SU-DHL-6 (cell line): ENCODE data around the gene TMEM260.

Source experiments
- CTCF ChIP-seq: fragments of 200-600 bp; sonication (generic); IDR thresholded peaks from one replicate; pipeline ENCODE4 v1.5.1; 2017; ENCODE audit warnings: antibody characterized with exemption, mild to moderate bottlenecking, low read length, moderate library complexity; ENCODE audit not compliant: insufficient read depth, poor library complexity, severe bottlenecking
- EZH2phosphoT487 ChIP-seq: fragments of 200-600 bp; sonication (generic), shearing (Covaris generic); conservative IDR thresholded peaks from 2 replicates; pipeline ENCODE4 v1.6.1; 2018; ENCODE audit warnings: mild to moderate bottlenecking, antibody characterized with exemption, low read length, moderate library complexity, mixed read lengths

GRCh38 chr14:56590535-56590960, 10.9 kb downstream of the TMEM260 start:
- TF ChIP-seq CTCF (no peak), EZH2phosphoT487 (no peak)
